Loucy (cell line): ENCODE results near the gene ANKRD33B.

Experiments used
- H2AFZ ChIP-seq: fragments of 200-600 bp; sonication (generic); 2 replicates; pipeline ENCODE4 v1.6.0; 2016; ENCODE audit warnings: antibody characterized with exemption, mild to moderate bottlenecking, low read length, moderate library complexity
- H3F3A ChIP-seq: fragments of 200-600 bp; 2 replicates; pipeline ENCODE4 v1.6.0; 2016; ENCODE audit warnings: antibody characterized with exemption, low read depth, mild to moderate bottlenecking
- H3K27me3 ChIP-seq: fragments of 200-600 bp; sonication (generic); 2 replicates; pipeline ENCODE4 v1.6.1; 2014; ENCODE audit warnings: low read length, mild to moderate bottlenecking; ENCODE audit not compliant: insufficient read depth, poor library complexity, severe bottlenecking
- H3K36me3 ChIP-seq: fragments of 200-600 bp; sonication (generic); 2 replicates; pipeline ENCODE4 v1.6.1; 2016; ENCODE audit warnings: low read length; ENCODE audit not compliant: insufficient read depth
- H3K4me1 ChIP-seq: fragments of 200-600 bp; sonication (generic); 2 replicates; pipeline ENCODE4 v1.5.1; 2014; ENCODE audit warnings: low read length, mild to moderate bottlenecking; ENCODE audit not compliant: insufficient read depth, poor library complexity, severe bottlenecking
- H3K4me2 ChIP-seq: fragments of 200-600 bp; sonication (generic); 2 replicates; pipeline ENCODE4 v1.6.0; 2014; ENCODE audit warnings: antibody characterized with exemption, low read length, low read depth, mild to moderate bottlenecking; ENCODE audit not compliant: poor library complexity, severe bottlenecking
- H3K4me3 ChIP-seq: fragments of 200-600 bp; sonication (generic); 2 replicates; pipeline ENCODE4 v1.5.1; 2014; ENCODE audit warnings: low read length, mild to moderate bottlenecking, mixed read lengths; ENCODE audit not compliant: poor library complexity, severe bottlenecking
- H3K79me2 ChIP-seq: fragments of 200-600 bp; sonication (generic); 2 replicates; pipeline ENCODE4 v1.6.1; 2014; ENCODE audit warnings: low read length; ENCODE audit not compliant: insufficient read depth
- H3K9ac ChIP-seq: fragments of 200-600 bp; sonication (generic); 2 replicates; pipeline ENCODE4 v1.6.0; 2014; ENCODE audit warnings: mild to moderate bottlenecking, low read depth, low read length, moderate library complexity; ENCODE audit not compliant: poor library complexity, severe bottlenecking
- H3K9me2 ChIP-seq: fragments of 200-600 bp; sonication (generic); replicated peaks from 2 replicates; pipeline ENCODE4 v1.6.1; 2016; ENCODE audit warnings: low read depth, low read length, mixed read lengths
- H3K9me3 ChIP-seq: fragments of 200-600 bp; sonication (generic); 2 replicates; pipeline ENCODE4 v1.6.1; 2014; ENCODE audit warnings: mild to moderate bottlenecking, antibody characterized with exemption, low read length, low read depth; ENCODE audit not compliant: insufficient read depth
- H4K20me1 ChIP-seq: fragments of 200-600 bp; sonication (generic); 2 replicates; pipeline ENCODE4 v1.6.0; 2014; ENCODE audit warnings: antibody characterized with exemption, low read length, mild to moderate bottlenecking; ENCODE audit not compliant: insufficient read depth, poor library complexity, severe bottlenecking
- CTCF ChIP-seq: fragments of 200-600 bp; sonication (generic); conservative IDR thresholded peaks from 2 replicates; pipeline ENCODE4 v1.5.1; 2014; ENCODE audit warnings: mild to moderate bottlenecking, antibody characterized with exemption, low read length
- EZH2phosphoT487 ChIP-seq: fragments of 200-600 bp; IDR thresholded peaks from 2 replicates; pipeline ENCODE4 v1.6.1; 2018; ENCODE audit warnings: antibody characterized with exemption, mild to moderate bottlenecking, moderate library complexity, borderline replicate concordance

ANKRD33B gene

GRCh38 chr5:10591159-10591558 is 27.3 kb downstream of the ANKRD33B start:
- Histone ChIP-seq H3K79me2 (peaks cover 4% of the 10 kb centered on the region; the same call in 1 of the 2 replicates), H3K9me2 (no peaks in the 10 kb centered on the region), H3K4me1 (peaks cover 52% of the 10 kb centered on the region)

GRCh38 chr5:10591966-10592365 is 28.1 kb downstream of the ANKRD33B start:
- no peak overlapping the region for H3K9ac ChIP-seq
- no peaks in the 10 kb centered on the region for H3K9me2 ChIP-seq
- no peak for TF ChIP-seq CTCF
- no peak for TF ChIP-seq EZH2phosphoT487
- no peaks in the 10 kb centered on the region for H3K9me3 ChIP-seq
- H3K27me3 ChIP-seq = no peaks in the 10 kb centered on the region
- peaks cover 4% of the 10 kb centered on the region; the same call in 1 of the 2 replicates for H3K79me2 ChIP-seq
- H3K36me3 ChIP-seq = no peaks in the 10 kb centered on the region
- peaks cover 50% of the 10 kb centered on the region for H3K4me1 ChIP-seq
- no peak overlapping the region for H3K4me2 ChIP-seq
- no peaks in the 10 kb centered on the region for H4K20me1 ChIP-seq
- no peak overlapping the region for H2AFZ ChIP-seq
- no peak overlapping the region for H3K4me3 ChIP-seq
- H3F3A ChIP-seq = no peaks in the 10 kb centered on the region

More at GRCh38 chr5:10591159-10591558, 27.3 kb downstream of the ANKRD33B start:
- Histone ChIP-seq H3K4me2 (peak overlapping the region; percentile 72), H3K36me3 (no peaks in the 10 kb centered on the region), H3K4me3 (peak overlapping the region; percentile 21), H3K27me3 (no peaks in the 10 kb centered on the region), H4K20me1 (no peaks in the 10 kb centered on the region), H3K9me3 (no peaks in the 10 kb centered on the region), H2AFZ (no peak overlapping the region), H3K9ac (peak overlapping the region; percentile 42), H3F3A (no peaks in the 10 kb centered on the region)
- TF ChIP-seq CTCF = no peak
- no peak for TF ChIP-seq EZH2phosphoT487

DNA sequence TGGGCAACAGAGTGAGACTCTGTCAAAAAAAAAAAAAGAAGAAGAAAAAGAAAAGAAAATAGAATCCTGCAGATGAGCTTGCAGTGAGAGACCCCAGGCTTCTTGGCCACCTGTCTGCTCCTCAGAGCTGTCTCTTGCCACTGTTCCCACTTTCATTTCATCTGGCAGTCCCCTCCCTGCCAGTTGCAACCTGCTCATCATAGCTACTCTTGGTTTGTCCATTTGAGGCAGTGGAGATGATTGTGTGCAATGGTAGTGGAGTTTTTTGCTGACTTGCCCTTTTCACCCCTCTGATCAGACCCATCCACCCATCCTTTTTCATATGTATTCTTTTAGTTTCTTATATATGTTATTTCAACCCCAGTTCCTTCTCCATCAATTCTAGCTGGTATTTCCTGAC is 28.7 kb downstream of the ANKRD33B start:
- Histone ChIP-seq H2AFZ (no peak overlapping the region), H4K20me1 (no peaks in the 10 kb centered on the region), H3K9ac (no peak overlapping the region), H3K4me1 (peaks cover 50% of the 10 kb centered on the region), H3K9me2 (no peaks in the 10 kb centered on the region), H3K27me3 (no peaks in the 10 kb centered on the region), H3F3A (no peaks in the 10 kb centered on the region), H3K36me3 (no peaks in the 10 kb centered on the region), H3K9me3 (no peaks in the 10 kb centered on the region), H3K4me2 (peak overlapping the region; percentile 2), H3K79me2 (peaks cover 4% of the 10 kb centered on the region; the same call in 1 of the 2 replicates), H3K4me3 (no peak overlapping the region)
- TF ChIP-seq CTCF = no peak
- TF ChIP-seq EZH2phosphoT487 = no peak
